Esophagus squamous epithelium (tissue), 4 donors: ENCODE measurements around the gene MYO3B.

Experiments
- CTCF ChIP-seq, 6 experiments: fragments of 450-650 bp in 4 of 6; fragments of 200-600 bp in 2 of 6; sonication (generic) in 2 of 6; IDR thresholded peaks; one replicate each; pipeline ENCODE4 v1.5.1; 2016 to 2019; ENCODE audit warnings: antibody characterized with exemption in 6 of 6, mild to moderate bottlenecking in 4 of 6, moderate library complexity in 4 of 6
- POLR2A ChIP-seq, 4 donors: fragments of 450-650 bp; IDR thresholded peaks; one replicate each; pipeline ENCODE4 v1.6.1; 2017; ENCODE audit warnings: antibody characterized with exemption in 4 of 4, mild to moderate bottlenecking in 4 of 4, moderate library complexity in 3 of 4

GRCh38 chr2:170288859-170289258 is 110.9 kb downstream of the MYO3B start:
- no peak for TF ChIP-seq POLR2A (IDR thresholded peaks at IDR 0.05)
- no peak for TF ChIP-seq CTCF (IDR thresholded peaks at IDR 0.05)
